ENCODE results near the gene SLC13A2.
"Not testable (repeated sequence)": the region's sequence is repeated elsewhere in the genome, so short reads cannot be mapped to it uniquely, and the experiment has no call there.

The SLC13A2 gene

DNA sequence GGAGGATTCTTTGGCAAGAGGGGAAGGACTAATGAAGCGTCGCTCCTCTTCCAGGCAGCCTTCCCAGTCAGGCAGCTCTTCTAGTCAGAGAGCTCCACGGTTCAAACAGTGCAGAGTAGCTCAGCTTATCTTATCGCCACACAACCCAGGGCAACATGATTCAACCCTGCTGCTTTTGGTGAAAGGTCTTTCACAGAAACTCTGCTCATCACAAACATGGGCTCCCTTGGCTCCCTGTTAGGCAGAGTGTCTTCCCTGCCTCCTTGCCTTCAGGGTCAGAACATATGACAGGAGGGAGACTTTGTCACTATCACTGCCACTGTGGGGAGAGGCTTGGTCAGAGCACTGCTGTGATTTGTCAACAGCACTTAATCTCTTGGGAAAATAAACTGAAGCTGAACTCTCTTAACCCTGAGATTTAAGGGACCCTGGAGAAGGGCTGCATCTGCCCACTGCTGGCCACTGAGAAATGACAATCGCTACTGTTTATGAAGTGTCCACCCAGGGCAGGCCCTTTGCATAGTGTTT is 6.9 kb upstream of the SLC13A2 start:
- H3K4me3 ChIP-seq (IDR thresholded peaks at IDR 0.05; ENCODE audit: insufficient read depth, low read depth, low read length) = no peak overlapping the region
- no peak for TF ChIP-seq CTCF (conservative IDR thresholded peaks at IDR 0.05; ENCODE audit: low read depth, low read length)
- no peaks in the 10 kb centered on the region for H4K20me1 ChIP-seq (ENCODE audit: insufficient read depth)
- H2AFZ ChIP-seq (ENCODE audit: low read depth) = no peak overlapping the region
- H3K36me3 ChIP-seq (ENCODE audit: insufficient read depth) = no peaks in the 10 kb centered on the region
- H3K27ac ChIP-seq = no peak overlapping the region
- H3K4me2 ChIP-seq = no peak overlapping the region
- no peak overlapping the region for H3K9ac ChIP-seq
- H3K4me1 ChIP-seq (ENCODE audit: low read depth, poor library complexity, severe bottlenecking) = no peaks in the 10 kb centered on the region
- no peaks in the 10 kb centered on the region for H3K79me2 ChIP-seq (ENCODE audit: insufficient read depth, low read depth)
- H3K27me3 ChIP-seq (ENCODE audit: insufficient read depth, low read depth) = no peaks in the 10 kb centered on the region

DNA sequence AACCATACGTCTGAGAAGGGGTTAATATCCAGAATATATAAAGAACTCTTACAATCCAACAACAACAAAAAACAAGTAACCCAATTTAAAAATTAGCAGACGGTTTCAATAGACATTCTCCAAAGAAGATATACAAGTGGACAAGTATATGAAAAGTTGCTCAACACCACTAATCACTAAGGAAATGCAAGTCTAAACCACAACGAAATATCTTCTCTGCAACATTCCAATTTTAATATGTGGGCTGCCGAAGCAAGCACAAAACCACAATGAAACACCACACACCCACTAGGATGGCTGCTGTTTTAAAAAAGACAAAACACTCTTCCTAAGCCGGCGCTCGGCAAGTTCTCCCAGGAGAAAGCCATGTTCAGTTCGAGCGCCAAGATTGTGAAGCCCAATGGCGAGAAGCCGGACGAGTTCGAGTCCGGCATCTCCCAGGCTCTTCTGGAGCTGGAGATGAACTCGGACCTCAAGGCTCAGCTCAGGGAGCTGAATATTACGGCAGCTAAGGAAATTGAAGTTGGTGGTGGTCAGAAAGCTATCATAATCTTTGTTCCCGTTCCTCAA is 5.9 kb upstream of the SLC13A2 start:
- H3K4me3 ChIP-seq (IDR thresholded peaks at IDR 0.05; ENCODE audit: insufficient read depth, low read depth, low read length) = no peak overlapping the region
- no peaks in the 10 kb centered on the region for H3K36me3 ChIP-seq (ENCODE audit: insufficient read depth)
- H2AFZ ChIP-seq (ENCODE audit: low read depth) = no peak overlapping the region
- H3K4me2 ChIP-seq = no peak overlapping the region
- H3K27ac ChIP-seq = no peak overlapping the region
- no peaks in the 10 kb centered on the region for H3K27me3 ChIP-seq (ENCODE audit: insufficient read depth, low read depth)
- H4K20me1 ChIP-seq (ENCODE audit: insufficient read depth) = no peaks in the 10 kb centered on the region
- TF ChIP-seq CTCF (conservative IDR thresholded peaks at IDR 0.05; ENCODE audit: low read depth, low read length) = no peak
- no peaks in the 10 kb centered on the region for H3K4me1 ChIP-seq (ENCODE audit: low read depth, poor library complexity, severe bottlenecking)
- no peaks in the 10 kb centered on the region for H3K79me2 ChIP-seq (ENCODE audit: insufficient read depth, low read depth)
- H3K9ac ChIP-seq = no peak overlapping the region

GRCh38 chr17:28468033-28468735 is 5.3 kb upstream of the SLC13A2 start:
- not testable (repeated sequence) for H3K9ac ChIP-seq; H3K79me2 ChIP-seq (ENCODE audit: insufficient read depth, low read depth); H3K4me2 ChIP-seq; H4K20me1 ChIP-seq (ENCODE audit: insufficient read depth); H3K4me3 ChIP-seq (IDR thresholded peaks at IDR 0.05; ENCODE audit: insufficient read depth, low read depth, low read length); H3K36me3 ChIP-seq (ENCODE audit: insufficient read depth); H3K4me1 ChIP-seq (ENCODE audit: low read depth, poor library complexity, severe bottlenecking); H3K27ac ChIP-seq; H3K27me3 ChIP-seq (ENCODE audit: insufficient read depth, low read depth); H2AFZ ChIP-seq (ENCODE audit: low read depth)

DNA sequence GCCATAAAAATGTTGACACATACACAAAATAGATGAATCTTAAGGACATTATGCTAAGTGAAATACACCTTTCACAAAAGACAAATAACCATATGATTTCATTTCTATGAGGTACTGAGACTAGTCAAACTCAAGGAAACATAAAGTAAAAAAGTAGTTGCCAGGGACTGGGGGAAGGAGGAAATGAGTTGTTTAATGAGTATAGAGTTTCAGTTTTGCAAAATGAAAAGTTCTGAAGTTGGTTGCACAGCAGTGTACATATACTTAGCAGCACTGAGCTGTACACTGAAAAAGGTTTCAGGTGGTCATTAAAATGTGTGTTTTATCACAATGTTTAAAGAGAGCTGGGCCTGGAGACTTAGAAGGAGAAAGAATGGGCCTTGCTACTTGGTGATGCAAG is 4.7 kb upstream of the SLC13A2 start:
- Histone ChIP-seq H3K79me2 (ENCODE audit: insufficient read depth, low read depth) (no peaks in the 10 kb centered on the region), H4K20me1 (ENCODE audit: insufficient read depth) (no peaks in the 10 kb centered on the region), H3K4me1 (ENCODE audit: low read depth, poor library complexity, severe bottlenecking) (no peaks in the 10 kb centered on the region)

More for the DNA sequence above, 4.7 kb upstream of the SLC13A2 start:
- Histone ChIP-seq H3K4me3 (IDR thresholded peaks at IDR 0.05; ENCODE audit: insufficient read depth, low read depth, low read length) (no peak overlapping the region), H2AFZ (ENCODE audit: low read depth) (no peak overlapping the region), H3K4me2 (no peak overlapping the region), H3K27ac (no peak overlapping the region), H3K36me3 (ENCODE audit: insufficient read depth) (no peaks in the 10 kb centered on the region), H3K27me3 (ENCODE audit: insufficient read depth, low read depth) (no peaks in the 10 kb centered on the region), H3K9ac (no peak overlapping the region)
- TF ChIP-seq CTCF (conservative IDR thresholded peaks at IDR 0.05; ENCODE audit: low read depth, low read length) = no peak
